Epithelial cell of proximal tubule (primary cell): ENCODE measurements around the gene MCC. TPM values are rescaled to one million over a fixed set of nuclear protein-coding genes. Genes with fewer than 3 reads are reported as not detected.

Experiments
- DNase-seq: peaks from one replicate; pipeline ENCODE4 v3.0.0-alpha.2; 2011; ENCODE audit warnings: low read depth
- H3K4me3 ChIP-seq: 2 replicates; pipeline ENCODE4 v1.5.1; 2011; ENCODE audit warnings: low read depth, mild to moderate bottlenecking, low read length
- total RNA-seq: library from RNA; depleted of rRNA; stranded (reverse); fragments of >200 nt; gene quantifications from 2 replicates; pipeline ENCODE4 v1.2.3, GENCODE V29; 2015
- TF ChIP-seq, protein P1 (sequence below): conservative IDR thresholded peaks from 2 replicates; pipeline ENCODE4 v1.5.1; 2012; ENCODE audit warnings: low read depth, mild to moderate bottlenecking, low read length

Gene MCC
- total RNA-seq, 1 donor from 2014 or later: 6.3 TPM

DNA sequence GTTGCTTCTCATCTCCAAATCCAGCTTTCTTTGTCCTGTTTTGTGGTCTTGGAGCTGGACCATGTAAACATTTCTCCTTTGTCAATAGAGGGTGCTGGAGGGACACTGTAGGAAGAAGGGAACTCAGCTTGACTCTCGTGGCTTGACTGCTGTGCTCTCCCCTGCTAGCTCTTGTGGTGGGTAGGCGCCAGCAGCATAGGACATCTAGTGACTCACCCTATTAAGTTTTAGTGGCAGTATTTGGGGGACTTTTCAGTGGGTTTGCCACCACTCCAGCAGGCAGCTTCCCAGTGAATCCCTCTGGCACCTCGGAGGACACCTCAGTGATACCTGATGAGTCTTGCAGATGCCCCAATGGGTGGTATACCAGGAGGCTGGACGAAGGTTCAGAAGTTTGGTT, 151.3 kb downstream of the MCC start:
- no peak for DNase-seq
- H3K4me3 ChIP-seq: no peak overlapping the region
- TF ChIP-seq, protein P1, sequence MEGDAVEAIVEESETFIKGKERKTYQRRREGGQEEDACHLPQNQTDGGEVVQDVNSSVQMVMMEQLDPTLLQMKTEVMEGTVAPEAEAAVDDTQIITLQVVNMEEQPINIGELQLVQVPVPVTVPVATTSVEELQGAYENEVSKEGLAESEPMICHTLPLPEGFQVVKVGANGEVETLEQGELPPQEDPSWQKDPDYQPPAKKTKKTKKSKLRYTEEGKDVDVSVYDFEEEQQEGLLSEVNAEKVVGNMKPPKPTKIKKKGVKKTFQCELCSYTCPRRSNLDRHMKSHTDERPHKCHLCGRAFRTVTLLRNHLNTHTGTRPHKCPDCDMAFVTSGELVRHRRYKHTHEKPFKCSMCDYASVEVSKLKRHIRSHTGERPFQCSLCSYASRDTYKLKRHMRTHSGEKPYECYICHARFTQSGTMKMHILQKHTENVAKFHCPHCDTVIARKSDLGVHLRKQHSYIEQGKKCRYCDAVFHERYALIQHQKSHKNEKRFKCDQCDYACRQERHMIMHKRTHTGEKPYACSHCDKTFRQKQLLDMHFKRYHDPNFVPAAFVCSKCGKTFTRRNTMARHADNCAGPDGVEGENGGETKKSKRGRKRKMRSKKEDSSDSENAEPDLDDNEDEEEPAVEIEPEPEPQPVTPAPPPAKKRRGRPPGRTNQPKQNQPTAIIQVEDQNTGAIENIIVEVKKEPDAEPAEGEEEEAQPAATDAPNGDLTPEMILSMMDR: peak; percentile 74

DNA sequence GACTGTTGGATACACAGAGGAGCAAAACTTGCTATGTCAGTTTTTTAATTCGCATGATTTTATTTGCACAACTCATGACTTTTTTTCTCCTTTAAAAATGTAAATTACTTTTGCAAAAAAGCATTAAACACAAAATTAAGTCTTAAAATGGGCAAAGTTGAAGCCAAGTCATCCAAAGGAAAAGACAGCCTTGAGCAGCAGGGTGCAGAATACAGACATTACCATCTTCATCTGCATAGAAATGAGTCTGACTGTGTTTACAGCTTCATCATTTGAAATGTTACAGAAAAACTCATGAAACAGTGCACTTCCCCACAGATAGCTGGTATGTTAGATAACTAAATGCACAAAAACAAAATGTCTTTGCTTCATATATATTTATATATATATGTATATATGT, 154.8 kb downstream of the MCC start:
- TF ChIP-seq, protein P1: no peak
- no peak for DNase-seq
- H3K4me3 ChIP-seq: no peak overlapping the region

DNA sequence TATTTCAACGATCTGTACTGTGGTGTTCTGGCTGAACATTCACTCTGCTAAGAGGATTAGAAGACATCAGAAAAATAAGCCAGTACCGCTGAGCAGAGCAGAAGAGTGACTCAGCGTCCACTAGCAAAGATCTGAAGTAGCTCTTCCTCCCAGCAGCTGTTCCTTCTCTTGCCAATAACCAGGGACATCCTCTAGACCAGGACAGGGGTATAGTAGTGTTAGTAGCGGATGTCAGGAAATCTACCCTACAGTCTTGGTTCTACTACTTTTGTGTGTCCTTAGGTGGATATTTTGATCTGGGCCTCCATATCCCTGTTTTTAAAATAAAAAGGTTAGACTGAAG, 157.1 kb downstream of the MCC start:
- no peak for DNase-seq
- TF ChIP-seq, protein P1: no peak

DNA sequence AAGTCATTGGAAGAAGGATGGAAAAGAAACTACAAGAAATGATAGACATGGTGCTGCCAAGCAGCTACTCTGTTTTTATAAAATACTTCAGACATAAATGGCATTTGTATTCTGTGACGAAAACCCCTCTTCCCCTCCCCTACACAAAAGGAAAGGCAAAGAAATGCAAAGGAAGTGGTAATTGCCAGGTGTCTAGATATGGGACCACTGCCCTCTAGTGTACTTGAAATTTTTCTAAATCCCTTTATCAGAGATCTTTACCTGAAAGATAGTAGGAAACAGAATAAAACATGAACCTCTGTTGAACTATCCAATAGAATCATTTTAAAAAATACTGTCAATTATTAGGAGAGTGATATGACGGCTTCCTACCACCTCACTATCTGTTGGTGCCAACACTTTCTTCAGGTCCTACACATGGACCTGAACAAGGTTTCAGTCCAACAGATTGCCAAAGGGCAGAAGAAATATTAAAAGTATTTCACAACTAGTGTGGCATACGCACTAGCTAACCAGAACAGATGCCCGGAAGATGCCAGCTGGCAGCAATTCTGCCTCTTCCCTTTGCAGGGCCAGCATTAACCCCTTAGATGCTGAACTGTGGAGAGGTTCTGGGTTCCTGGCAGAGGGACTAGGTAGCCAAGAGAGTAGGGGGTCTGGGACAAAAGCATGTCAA, 157.6 kb downstream of the MCC start:
- DNase-seq: peak; percentile 23
- TF ChIP-seq, protein P1: peak; percentile 62
- H3K4me3 ChIP-seq: no peak overlapping the region

More for the DNA sequence above, 157.1 kb downstream of the MCC start:
- no peak overlapping the region for H3K4me3 ChIP-seq

DNA sequence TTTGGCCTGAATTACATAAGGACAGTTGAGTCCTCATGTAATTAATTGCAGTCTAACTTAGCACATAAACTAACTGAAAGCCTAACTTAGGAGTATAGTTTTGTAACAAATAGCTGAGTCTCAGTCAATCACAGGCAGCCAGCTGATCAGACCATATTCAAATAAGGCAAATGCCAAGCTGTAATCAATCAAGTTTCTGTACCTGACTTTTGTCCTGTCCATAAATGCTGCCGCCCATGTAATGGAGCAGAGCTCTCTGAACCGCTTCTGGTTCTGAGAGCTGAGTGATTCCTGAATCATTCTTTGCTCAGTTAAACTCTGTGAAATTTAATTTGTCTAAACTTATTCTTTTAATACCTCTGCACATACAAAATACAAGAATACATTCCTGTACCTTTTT, 158.3 kb downstream of the MCC start:
- no peak for DNase-seq
- no peak overlapping the region for H3K4me3 ChIP-seq
- TF ChIP-seq, protein P1: no peak

DNA sequence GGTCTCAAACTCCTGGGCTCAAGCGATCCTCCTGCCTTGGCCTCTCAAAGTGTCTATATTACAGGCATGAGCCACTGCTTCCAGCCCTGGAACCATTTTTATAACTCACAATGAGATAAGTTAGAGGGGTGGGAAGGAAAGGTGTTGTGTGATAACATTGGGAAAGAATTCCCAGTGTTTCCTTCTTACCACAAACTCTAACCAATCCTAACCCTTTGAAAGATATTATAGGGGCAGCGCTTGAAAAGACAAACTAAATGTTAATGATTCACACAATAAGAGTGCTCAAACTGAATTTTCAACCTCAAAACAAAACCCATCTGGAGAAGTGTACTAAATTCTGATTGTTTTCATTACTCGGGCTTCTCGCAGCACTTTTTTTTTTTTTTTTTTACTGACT, 163.2 kb downstream of the MCC start:
- TF ChIP-seq, protein P1: no peak
- no peak for DNase-seq
- no peak overlapping the region for H3K4me3 ChIP-seq

DNA sequence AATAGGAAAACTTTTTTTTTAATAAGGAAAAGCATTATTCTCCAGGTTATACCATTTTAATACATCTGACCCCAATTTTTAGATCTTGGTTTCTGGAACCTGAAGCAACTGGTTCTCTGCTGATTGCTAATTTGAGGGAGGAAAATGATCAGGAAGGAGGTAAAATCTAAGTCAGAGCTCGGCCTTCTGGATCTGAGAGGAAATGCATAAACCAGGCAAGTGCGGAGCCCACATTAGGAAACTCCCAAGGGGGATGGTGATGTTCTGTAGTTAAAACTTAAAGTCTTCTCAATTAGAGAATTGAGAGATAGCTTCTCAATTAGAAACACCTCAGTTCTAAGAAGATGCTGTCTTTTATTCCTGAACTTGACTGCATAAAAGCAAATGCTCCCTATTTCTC, 167.0 kb downstream of the MCC start:
- TF ChIP-seq, protein P1: no peak
- H3K4me3 ChIP-seq: no peak overlapping the region
- DNase-seq: no peak
